GM12801 (cell line): ENCODE data around the gene TAPT1.

Experiments
- CTCF ChIP-seq: IDR thresholded peaks from one replicate; pipeline ENCODE4 v1.5.1; 2011; ENCODE audit warnings: control low read depth; ENCODE audit not compliant: insufficient read length; ENCODE audit errors: extremely low read depth

Gene TAPT1

GRCh38 chr4:16206301-16206700, 20.0 kb downstream of the TAPT1 start:
- TF ChIP-seq CTCF: no peak

DNA sequence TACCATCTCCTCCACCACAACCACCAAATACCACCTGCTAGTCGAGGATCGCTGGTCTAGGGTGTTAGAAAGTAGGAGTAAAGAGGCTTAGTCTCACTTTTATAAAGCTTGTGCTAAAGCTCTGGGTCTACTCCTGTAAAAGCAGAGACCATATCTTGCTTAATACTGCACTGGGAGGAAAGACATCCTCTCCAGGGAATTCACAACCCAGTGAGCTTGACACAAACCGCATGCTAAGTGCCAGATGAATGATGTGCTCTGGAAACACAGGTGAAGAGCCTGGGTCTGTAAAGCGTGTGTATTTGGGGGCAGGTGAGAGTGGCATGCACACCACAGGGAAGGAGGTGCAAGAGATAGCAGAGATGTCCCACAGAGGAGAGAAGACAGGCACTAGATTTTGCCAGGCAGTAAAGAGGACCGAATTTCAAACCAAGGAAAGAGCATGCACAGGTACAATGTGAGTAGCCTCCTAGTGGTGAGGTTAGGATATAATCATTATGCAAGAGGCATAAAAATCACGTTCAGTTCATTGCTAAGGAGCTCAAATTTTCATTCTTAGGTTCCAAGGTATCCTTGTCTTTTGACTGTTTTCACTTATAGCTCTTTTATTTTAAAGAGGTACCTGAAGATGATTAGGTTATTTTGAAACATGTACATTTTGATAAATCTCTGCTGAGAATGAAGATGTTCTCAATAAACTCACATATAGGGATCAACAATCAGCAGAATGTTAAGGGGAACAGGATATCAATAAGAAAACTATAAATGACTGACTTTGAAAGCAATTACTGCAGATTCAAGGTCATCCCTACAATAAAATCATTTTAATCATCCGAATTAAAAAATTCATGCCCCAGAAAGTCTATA, 20.7 kb downstream of the TAPT1 start:
- no peak for TF ChIP-seq CTCF

DNA sequence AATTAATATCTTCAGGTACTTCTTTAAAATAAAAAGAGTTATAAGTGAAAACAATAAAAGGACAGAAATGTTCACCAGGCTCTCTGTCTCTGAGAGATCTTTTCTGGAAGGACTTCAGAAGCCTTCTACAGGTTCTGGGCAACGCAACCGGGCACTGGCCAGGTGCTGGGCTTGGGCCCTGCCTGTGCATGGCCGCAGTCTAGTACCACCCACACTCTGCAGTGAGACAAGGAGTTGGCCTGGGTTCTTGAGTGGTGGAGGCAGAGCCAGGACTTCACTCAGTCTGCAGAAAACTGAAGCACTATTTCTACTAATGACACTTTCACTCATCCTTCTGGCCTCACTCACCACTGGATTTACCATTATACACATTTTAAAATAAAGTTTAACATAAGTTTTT, 21.8 kb downstream of the TAPT1 start:
- TF ChIP-seq CTCF: no peak

DNA sequence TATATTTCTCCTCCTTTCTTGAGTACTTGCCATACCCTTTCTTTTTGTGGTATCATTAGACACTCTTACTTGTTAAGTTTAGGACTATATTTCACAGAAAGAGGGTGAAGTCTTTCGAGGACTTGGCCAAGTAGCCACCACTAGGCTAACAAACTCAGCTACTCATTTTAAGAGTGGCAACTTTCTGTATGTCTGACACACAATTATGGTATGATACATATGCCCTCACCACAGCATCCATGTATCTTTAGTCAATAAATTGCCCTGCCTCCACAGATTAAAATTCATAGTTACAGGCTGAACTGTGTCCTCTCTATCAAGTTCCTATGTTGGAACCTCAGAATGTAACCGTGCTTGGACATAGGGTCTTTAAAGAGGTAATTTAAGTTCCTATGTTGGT, 23.2 kb downstream of the TAPT1 start:
- no peak for TF ChIP-seq CTCF

- TF ChIP-seq CTCF: no peak
Measured at GRCh38 chr4:16202598-16202997, 23.7 kb downstream of the TAPT1 start.

GRCh38 chr4:16199093-16199492, 27.2 kb downstream of the TAPT1 start:
- TF ChIP-seq CTCF: no peak

GRCh38 chr4:16197876-16198665, 28.2 kb downstream of the TAPT1 start:
- no peak for TF ChIP-seq CTCF
